Esophagus squamous epithelium (tissue), 5 donors: Measurements from ENCODE around the gene OTOS. TPM values are rescaled to one million over a fixed set of nuclear protein-coding genes. Genes with fewer than 3 reads are reported as not detected.

Experiments
- DNase-seq: peaks from one replicate; lab custom pipeline; 2025; lab: John Stamatoyannopoulos, UW
- H3K27ac ChIP-seq, 4 donors: fragments of 200-600 bp; sonication (generic); one replicate each; pipeline ENCODE4 v1.5.1; 2016 to 2019; ENCODE audit warnings: mild to moderate bottlenecking in 1 of 4
- H3K27me3 ChIP-seq, 4 donors: fragments of 200-600 bp; sonication (generic); 1 replicate in 3 of 4; 2 replicates in 1 of 4; pipeline versions ENCODE4 v1.5.1 to v1.6.0; 2017 to 2021; ENCODE audit warnings: antibody characterized with exemption in 1 of 4
- H3K36me3 ChIP-seq, 3 donors: fragments of 200-600 bp; sonication (generic); one replicate each; pipeline ENCODE4 v1.5.1; 2016 to 2019
- H3K4me1 ChIP-seq, 3 donors: fragments of 200-600 bp; sonication (generic); one replicate each; pipeline ENCODE4 v1.5.1; 2017 to 2019
- H3K4me3 ChIP-seq, 4 donors: fragments of 200-600 bp; sonication (generic); 1 replicate in 3 of 4; 2 replicates in 1 of 4; pipeline ENCODE4 v1.5.1; 2016 to 2019; ENCODE audit warnings: mild to moderate bottlenecking in 2 of 4, moderate library complexity in 1 of 4
- H3K9me3 ChIP-seq, 3 donors: fragments of 200-600 bp; sonication (generic); one replicate each; pipeline ENCODE4 v1.5.1; 2016 to 2019
- POLR2A ChIP-seq, 4 donors: fragments of 450-650 bp; IDR thresholded peaks; one replicate each; pipeline ENCODE4 v1.6.1; 2017; ENCODE audit warnings: antibody characterized with exemption in 4 of 4, mild to moderate bottlenecking in 4 of 4, moderate library complexity in 3 of 4
- WGBS, 2 donors: methylation state at CpG; one replicate each; pipeline ENCODE4 v1.1.5; 2018; 5-methylcytosine and 5-hydroxymethylcytosine counted together
- intact Hi-C: fragments of 100-400 bp; cut with DNase I; formaldehyde crosslinking; loops from one replicate; pipeline ENCODE4 v1.15.0; 2022
- total RNA-seq, 4 donors: library from RNA; depleted of rRNA; stranded (reverse); fragments of >200 nt; gene quantifications; one replicate each; pipeline ENCODE4 v1.1.0, GENCODE V29; 2016
- TF ChIP-seq, protein P1 (sequence below), 6 experiments: fragments of 450-650 bp in 4 of 6; fragments of 200-600 bp in 2 of 6; sonication (generic) in 2 of 6; IDR thresholded peaks; one replicate each; pipeline ENCODE4 v1.5.1; 2016 to 2019; ENCODE audit warnings: antibody characterized with exemption in 6 of 6, mild to moderate bottlenecking in 4 of 6, moderate library complexity in 4 of 6
- donor health status: DM: yes; HTN: yes; CAD: no.

The OTOS gene
- total RNA-seq, 4 donors from 2014 or later: not detected

DNA sequence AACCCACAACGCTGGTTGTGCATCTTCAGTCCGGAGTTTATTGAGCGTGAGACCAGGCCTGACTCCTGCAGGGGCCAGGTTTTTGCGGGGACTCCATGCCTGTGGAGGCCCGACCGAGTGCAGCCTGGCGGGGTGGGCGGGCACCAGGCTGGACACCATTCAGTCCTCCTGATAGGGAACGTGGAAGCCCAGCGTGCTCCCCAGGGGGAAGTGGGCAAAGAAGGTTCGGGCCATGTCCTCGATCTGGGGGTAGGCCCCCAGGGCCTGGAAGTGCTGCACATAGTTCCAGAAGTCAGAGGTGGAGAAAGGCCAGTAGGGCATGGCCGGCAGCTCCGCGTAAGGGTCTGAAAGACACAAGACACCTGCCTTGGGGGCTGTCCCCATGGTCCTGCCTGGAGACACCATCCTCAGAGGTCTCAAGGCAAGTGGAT, 1.4 kb downstream of the OTOS start:
- intact Hi-C loops: no loop called here
- Histone ChIP-seq H3K4me3 (no peak overlapping the region), H3K9me3 (no peaks in the 10 kb centered on the region), H3K27me3 (peaks cover 0 to 18% (median 0%) of the 10 kb centered on the region in 4 donors), H3K27ac (no peak overlapping the region), H3K36me3 (no peaks in the 10 kb centered on the region), H3K4me1 (peaks cover 14 to 32% (median 22%) of the 10 kb centered on the region in 3 donors)
- WGBS, 2 donors: 92 to 93% methylated on average over 8 to 12 of the region's 15 CpGs
- no peak for DNase-seq
- no peak for TF ChIP-seq POLR2A (IDR thresholded peaks at IDR 0.05)
- TF ChIP-seq, protein P1, sequence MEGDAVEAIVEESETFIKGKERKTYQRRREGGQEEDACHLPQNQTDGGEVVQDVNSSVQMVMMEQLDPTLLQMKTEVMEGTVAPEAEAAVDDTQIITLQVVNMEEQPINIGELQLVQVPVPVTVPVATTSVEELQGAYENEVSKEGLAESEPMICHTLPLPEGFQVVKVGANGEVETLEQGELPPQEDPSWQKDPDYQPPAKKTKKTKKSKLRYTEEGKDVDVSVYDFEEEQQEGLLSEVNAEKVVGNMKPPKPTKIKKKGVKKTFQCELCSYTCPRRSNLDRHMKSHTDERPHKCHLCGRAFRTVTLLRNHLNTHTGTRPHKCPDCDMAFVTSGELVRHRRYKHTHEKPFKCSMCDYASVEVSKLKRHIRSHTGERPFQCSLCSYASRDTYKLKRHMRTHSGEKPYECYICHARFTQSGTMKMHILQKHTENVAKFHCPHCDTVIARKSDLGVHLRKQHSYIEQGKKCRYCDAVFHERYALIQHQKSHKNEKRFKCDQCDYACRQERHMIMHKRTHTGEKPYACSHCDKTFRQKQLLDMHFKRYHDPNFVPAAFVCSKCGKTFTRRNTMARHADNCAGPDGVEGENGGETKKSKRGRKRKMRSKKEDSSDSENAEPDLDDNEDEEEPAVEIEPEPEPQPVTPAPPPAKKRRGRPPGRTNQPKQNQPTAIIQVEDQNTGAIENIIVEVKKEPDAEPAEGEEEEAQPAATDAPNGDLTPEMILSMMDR (IDR thresholded peaks at IDR 0.05): no peak

DNA sequence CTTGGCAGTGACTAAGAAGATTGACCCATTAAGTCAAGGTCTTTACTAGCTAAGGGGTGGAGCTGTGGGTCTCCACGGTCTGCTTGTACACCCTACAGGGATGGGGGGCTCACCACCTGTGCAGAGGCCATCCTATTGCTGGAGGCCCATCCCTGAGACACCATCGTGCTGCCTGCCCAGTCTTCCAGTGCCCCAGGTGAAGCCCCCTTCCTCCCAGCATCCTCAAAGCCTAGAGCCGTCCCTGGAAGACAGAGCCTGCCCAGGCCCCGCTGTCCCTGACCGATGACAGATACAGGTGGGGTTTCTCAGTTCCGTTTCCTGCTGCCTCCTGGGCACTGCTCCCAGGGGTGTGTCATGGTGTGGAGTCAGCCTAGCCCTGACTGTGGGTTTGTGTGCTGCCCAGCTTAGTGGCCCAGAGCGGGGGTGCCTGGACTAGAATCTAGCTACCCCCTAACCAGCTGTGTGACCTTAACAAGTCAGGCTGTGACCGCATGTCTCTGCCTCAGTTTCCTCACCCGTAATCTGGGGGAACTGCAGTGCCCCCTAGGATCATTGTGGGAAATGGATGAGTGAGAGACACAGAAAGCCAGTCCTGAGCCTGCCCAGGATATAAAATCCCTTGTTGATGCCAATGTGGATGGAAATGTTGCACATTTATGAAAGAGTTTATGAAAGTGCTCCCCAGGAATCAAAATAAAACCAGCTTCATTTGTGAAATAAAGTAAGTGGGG, 2.0 kb downstream of the OTOS start:
- H3K36me3 ChIP-seq: peaks cover 0 to 5% (median 0%) of the 10 kb centered on the region in 3 donors
- no peaks in the 10 kb centered on the region for H3K9me3 ChIP-seq
- no peak overlapping the region for H3K27ac ChIP-seq
- H3K4me3 ChIP-seq: no peak overlapping the region
- peaks cover 0 to 12% (median 0%) of the 10 kb centered on the region in 4 donors for H3K27me3 ChIP-seq
- intact Hi-C loops: no loop called here
- 52 to 57% methylated on average over 2 to 5 of the region's 9 CpGs for WGBS, 2 donors
- no peak for TF ChIP-seq POLR2A (IDR thresholded peaks at IDR 0.05)
- TF ChIP-seq, protein P1 (IDR thresholded peaks at IDR 0.05): no peak
- H3K4me1 ChIP-seq: peaks cover 14 to 27% (median 22%) of the 10 kb centered on the region in 3 donors
- DNase-seq: no peak

DNA sequence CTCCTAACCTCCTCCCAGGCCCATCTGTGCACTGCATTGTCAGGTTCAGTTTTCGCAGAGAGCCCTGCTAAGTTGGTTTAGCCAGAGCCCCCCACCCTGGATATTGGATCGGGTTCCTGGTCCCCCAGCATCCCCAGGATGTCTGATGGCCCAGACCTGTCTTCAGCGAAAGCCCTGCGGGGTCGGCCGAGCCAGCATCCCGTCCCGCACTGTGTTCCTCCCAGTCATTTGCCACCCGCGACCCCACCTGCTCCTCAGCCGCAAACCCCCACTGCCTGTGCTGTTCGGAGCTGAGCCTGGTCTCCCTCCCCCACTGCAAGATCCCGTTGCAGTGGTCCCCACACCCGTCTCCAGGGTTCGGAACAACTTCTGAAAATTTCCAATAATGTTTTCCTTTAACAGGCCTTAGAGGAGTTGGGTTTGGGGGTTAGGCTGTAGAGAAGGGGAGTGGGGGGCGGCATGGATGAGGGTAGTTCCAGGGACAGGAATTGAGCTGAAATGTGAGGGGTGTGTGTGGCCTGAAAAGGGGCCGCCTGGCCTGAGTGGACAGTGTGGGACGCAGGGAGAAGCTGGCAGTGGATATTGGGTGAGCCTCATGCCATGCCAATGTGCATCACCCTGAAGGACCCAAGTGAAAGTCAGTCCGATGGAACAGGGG, 2.7 kb downstream of the OTOS start:
- no peak overlapping the region for H3K4me3 ChIP-seq
- peaks cover 0 to 12% (median 2%) of the 10 kb centered on the region in 3 donors for H3K36me3 ChIP-seq
- intact Hi-C loops: no loop called here
- peaks cover 0 to 5% (median 0%) of the 10 kb centered on the region in 4 donors for H3K27me3 ChIP-seq
- peaks cover 14 to 26% (median 22%) of the 10 kb centered on the region in 3 donors for H3K4me1 ChIP-seq
- no peak overlapping the region for H3K27ac ChIP-seq
- no peaks in the 10 kb centered on the region for H3K9me3 ChIP-seq
- WGBS, 2 donors: 88 to 90% methylated on average over 16 to 17 of the region's 19 CpGs
- DNase-seq: no peak
- TF ChIP-seq, protein P1 (IDR thresholded peaks at IDR 0.05): no peak
- no peak for TF ChIP-seq POLR2A (IDR thresholded peaks at IDR 0.05)

DNA sequence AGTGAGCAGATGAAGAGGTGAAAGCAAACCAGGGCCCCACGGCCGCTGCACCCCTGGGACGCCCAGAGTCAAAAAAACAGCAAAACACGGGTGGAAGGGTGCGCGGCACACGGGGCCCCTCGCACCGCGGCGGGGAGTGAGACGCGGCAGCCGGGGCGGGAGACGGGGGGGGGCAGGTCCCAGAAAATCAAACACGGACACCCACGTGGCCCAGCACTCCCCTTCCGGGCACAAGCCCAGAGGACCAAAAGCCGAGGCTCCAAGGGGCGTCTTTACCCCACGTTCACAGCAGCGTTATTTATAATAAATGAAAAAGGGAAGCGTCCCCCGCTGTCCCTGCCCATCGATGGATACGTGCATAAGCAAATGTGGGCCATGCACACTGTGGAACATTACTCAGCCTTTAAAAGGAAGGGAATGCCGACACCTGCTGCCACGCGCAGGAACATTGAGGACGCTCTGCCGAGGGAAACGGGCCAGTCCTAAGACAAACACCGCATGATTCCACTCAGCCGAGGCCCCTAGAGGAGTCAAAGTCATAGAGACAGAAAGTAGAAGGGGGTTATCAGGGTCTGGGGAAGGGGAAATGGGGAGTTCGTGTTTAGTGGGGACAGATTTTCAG, 3.7 kb downstream of the OTOS start:
- Histone ChIP-seq H3K4me1 (peaks cover 14 to 26% (median 22%) of the 10 kb centered on the region in 3 donors), H3K4me3 (peak overlapping the region; percentile 63 to 89 (median 72)), H3K9me3 (no peaks in the 10 kb centered on the region), H3K36me3 (peaks cover 0 to 22% (median 10%) of the 10 kb centered on the region in 3 donors), H3K27me3 (peaks cover 0 to 3% (median 0%) of the 10 kb centered on the region in 4 donors), H3K27ac (peak overlapping the region in 3 of 4 donors; percentile 72 to 82 (median 80))
- TF ChIP-seq, protein P1 (IDR thresholded peaks at IDR 0.05): no peak
- TF ChIP-seq POLR2A (IDR thresholded peaks at IDR 0.05): no peak
- no peak for DNase-seq
- intact Hi-C loops: no loop called here
- WGBS, 2 donors: 43 to 45% methylated on average over 24 of the region's 36 CpGs
